Measurements from ENCODE around the gene CLRN3.

The CLRN3 gene

GRCh38 chr10:127849224-127849623, 43.5 kb downstream of the CLRN3 start:
- TF ChIP-seq CTCF (conservative IDR thresholded peaks at IDR 0.05; ENCODE audit: low read depth, low read length): no peak

GRCh38 chr10:127848226-127848625, 44.5 kb downstream of the CLRN3 start:
- H3K4me3 ChIP-seq (ENCODE audit: low read length): no peak overlapping the region
- DNase-seq (ENCODE audit: low read depth): no peak
- no peak for TF ChIP-seq CTCF (conservative IDR thresholded peaks at IDR 0.05; ENCODE audit: low read depth, low read length)

More at GRCh38 chr10:127849224-127849623, 43.5 kb downstream of the CLRN3 start:
- H3K4me3 ChIP-seq (ENCODE audit: low read length): no peak overlapping the region
- no peak for DNase-seq (ENCODE audit: low read depth)

DNA sequence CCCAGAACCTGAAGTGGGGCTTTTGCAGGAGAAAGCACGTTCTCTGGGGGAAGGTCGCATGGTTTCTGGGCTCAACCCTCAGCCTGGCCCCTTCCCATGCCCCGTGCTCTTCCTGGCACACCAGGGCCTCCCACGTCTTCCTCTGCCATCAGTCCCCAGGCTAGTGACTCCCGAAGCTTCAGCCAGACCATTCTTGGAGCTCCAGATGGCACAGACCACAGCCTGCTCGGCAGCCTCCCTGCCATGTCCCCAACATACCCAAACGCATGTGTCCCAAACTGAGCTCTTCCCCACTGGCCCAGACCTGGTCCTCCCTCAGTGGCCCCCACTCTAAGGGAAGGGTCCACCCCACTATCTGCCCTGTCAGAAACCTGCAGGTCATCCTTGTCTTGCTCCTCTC, 47.0 kb downstream of the CLRN3 start:
- DNase-seq (ENCODE audit: low read depth): no peak
- H3K4me3 ChIP-seq (ENCODE audit: low read length): no peak overlapping the region
- TF ChIP-seq CTCF (conservative IDR thresholded peaks at IDR 0.05; ENCODE audit: low read depth, low read length): no peak

DNA sequence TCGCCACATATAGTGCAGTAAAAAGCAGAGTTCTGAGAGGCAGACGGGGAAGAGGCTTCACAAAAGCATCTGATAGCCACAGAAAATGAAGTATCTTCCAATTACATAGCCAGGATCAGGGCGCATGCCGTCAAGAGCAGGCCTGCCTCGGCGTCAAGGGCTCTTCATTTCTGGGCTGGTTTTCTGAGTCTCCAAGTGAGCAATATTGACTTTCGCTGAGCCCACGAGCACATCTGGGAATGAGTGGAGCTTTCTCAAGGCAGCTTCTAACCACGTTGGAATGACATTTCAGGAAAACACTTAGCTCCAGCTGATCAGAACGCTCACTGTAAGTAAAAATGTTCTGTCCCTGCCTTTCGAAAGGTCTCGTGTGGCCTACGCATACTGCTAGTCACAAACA, 51.9 kb downstream of the CLRN3 start:
- H3K4me3 ChIP-seq (ENCODE audit: low read length): no peak overlapping the region
- TF ChIP-seq CTCF (conservative IDR thresholded peaks at IDR 0.05; ENCODE audit: low read depth, low read length): no peak
- DNase-seq (ENCODE audit: low read depth): no peak

- no peak overlapping the region for H3K4me3 ChIP-seq (ENCODE audit: low read length)
- no peak for TF ChIP-seq CTCF (conservative IDR thresholded peaks at IDR 0.05; ENCODE audit: low read depth, low read length)
- no peak for DNase-seq (ENCODE audit: low read depth)
These were observed 55.8 kb downstream of the CLRN3 start for GRCh38 chr10:127836966-127837365.

- no peak for TF ChIP-seq CTCF (conservative IDR thresholded peaks at IDR 0.05; ENCODE audit: low read depth, low read length)
- H3K4me3 ChIP-seq (ENCODE audit: low read length): no peak overlapping the region
- no peak for DNase-seq (ENCODE audit: low read depth)
These were observed 56.6 kb downstream of the CLRN3 start for GRCh38 chr10:127836176-127836575.

DNA sequence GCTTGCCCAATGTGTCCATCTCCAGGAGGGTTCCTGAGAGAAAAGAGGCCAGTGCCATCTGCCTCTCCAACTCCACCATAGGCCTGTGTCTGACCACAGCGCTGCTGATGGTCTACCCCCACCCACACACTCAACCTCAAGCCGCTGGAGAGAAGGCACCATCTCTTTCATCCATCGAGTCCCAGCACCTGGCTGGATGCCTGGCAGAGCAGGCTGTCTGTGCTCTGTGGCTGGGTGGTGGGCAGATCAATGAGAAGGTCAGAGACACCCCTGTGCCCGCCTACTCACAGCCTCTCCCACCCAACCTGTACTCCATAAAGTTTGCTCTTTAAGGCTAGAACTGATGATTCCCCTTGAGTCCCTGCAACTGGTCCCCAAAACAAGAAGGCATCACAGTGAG, 58.0 kb downstream of the CLRN3 start:
- no peak for TF ChIP-seq CTCF (conservative IDR thresholded peaks at IDR 0.05; ENCODE audit: low read depth, low read length)
- no peak for DNase-seq (ENCODE audit: low read depth)

More for the DNA sequence above, 58.0 kb downstream of the CLRN3 start:
- no peak overlapping the region for H3K4me3 ChIP-seq (ENCODE audit: low read length)

Data from retinal pigment epithelial cell (primary cell).